RKO (cell line): ENCODE measurements around the gene LIMS2.

Experiments used
- DNase-seq: peaks from one replicate; pipeline ENCODE4 v3.0.0-alpha.2; 2016; ENCODE audit warnings: low spot score

Gene LIMS2

DNA sequence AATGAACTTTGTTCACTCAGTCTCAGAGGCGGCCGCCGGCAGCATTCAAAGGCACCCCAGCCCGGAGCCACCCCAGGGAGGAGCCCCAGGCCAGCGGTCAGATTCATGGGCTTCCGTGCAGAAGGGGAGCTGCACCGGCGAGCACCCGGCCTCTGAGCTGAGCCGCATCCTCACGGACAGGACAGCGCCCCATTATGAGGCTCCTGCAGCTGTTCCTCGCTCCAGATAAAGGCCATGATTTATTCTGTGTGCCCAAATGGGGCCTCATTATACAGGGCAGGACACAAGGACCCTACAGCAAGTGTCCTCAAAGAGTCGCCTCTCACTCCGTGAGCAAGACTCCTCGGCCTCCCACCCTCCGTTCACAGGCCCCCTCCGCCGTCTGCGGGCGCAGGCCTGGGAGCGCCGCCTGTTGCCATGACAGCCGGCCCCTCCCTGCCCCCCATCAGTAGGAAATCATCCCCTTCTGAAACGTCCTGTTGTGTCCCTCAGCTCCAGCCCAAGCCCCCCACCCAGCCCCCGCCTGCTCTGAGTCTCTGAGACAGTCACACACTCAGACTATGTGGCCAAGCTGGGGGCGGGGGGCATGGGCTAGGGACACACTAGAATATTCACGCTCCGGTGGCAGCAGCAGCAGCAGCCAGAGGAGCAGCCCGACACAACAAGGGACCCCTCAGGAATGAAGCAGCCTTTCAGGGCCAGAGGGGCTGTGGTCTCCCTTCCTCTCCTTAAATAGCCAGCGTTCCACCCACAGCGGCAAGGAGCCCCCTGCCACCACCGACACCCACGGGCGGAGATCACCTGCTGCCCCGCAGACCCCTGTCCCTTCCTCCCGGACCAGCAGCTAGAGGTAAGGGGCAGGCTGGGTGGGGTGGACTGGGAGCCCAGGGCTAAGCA is 29.7 kb downstream of the LIMS2 start, which contains the start of gene GPR17:
GPR17 (plus strand) TSS at position 759 of the 897 bp plus-strand sequence. CDS start 4,583 bp downstream, outside the sequence.
- no peak for DNase-seq

- DNase-seq, result no peak
These were observed 30.3 kb downstream of the LIMS2 start for GRCh38 chr2:127645026-127645394.

DNA sequence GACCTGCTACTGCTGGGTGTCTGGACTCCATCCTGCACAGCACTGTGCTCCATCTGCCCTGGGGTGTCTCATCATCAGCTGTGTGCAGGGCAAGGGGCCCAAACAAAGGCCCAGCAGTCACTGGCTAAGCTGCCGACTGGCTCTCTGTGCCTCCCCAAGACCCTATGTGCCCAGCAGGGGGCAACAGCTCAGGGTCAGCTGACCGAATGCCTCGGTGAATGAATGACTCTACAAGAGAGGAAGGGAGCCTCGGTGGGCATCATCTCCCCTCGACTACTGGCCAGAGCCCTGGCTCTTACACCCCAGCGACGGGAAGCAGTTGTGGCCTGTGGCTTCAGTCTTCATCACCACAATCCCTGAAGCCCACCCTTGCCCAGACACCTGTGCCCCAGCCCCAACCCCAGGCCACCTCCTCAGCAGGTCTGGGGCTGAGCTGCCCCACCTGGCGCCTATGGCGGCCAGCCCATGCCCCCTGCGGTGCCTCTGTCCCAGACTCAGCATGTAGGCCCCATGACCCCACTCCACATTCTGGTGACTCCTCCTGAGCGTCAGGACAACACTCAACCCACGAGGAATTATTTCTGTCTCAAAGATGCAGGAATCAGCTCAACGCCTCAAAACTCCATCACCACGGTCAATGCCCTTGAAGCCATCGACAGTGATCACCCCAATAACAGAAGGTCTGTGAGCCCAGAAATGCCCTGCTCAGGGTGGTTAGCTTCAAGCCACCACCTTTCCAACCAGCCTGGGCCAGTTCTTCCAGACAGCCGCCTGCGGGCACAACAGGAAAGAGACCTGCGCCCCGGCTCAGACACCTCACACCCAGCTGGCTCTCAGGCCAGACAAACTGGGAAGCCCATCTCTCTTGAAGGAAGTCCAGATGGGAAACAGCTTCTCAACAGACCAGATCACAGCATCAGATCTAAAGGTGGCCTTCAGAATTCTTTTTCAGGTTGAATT is 31.0 kb downstream of the LIMS2 start:
- no peak for DNase-seq

DNA sequence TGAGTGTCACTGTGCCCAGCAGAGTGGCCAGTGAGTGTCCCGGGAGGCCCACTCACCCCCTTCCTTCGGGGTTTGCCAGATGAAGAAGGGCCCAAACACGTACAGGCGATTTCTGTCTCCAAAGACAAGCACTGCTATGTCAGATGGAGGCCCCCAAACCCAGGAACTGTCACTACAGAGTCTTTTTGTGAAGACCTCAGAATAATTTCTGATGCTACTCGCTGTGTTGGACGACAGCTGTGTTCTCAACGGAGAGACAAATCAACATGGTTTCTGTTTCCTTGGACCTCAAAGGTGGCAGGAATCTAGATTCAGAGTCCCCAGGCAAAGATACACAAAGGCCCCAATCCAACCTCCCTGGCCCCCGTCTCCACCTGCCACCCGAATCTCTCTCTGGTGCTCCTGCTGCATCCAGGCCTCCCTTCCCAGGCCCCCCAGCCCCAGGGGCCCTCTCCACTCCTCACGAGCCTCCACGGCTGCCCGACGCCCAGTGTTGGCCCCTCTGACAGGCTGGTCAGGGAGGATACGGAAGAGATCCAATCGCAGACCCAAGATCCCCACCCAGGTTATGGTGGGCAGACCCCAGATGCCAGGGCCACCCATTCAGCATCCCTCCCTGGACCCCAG is 31.8 kb downstream of the LIMS2 start:
- DNase-seq, result no peak

DNA sequence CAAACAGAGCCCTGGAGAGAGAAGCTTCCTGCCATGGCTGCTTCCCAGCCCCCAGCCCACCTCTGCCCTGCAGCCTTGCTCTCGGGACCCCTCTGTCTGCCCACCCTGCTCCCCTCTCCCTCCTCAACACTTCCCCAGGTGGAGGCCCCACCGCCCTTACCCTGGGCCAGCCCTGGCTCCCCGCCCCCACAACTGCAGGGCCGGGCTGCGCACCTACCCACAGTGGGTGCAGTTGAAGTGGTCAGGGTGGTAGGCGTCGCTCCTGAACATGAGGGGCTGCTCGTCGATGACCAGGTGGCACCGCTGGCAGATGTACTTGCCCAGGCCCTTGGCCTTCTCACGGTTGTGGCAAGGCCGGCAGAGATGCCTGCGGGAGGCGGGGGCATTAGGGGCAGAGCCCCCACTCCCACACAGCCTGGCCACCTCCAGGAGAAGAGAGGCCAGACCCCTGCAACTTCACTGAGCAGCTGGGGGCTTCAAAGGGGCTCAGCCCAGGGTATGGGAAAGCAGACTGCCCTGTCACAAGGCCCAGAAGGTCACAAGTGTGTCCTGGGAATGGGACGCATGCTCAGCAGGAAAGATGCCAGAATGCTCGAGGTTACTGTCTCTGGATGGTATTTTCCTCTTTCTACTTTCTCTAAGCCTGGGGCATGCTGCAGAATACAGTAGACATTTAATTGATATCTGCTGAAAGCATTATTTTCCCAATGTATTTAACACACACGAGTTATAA is 32.5 kb downstream of the LIMS2 start:
- DNase-seq, result no peak

DNA sequence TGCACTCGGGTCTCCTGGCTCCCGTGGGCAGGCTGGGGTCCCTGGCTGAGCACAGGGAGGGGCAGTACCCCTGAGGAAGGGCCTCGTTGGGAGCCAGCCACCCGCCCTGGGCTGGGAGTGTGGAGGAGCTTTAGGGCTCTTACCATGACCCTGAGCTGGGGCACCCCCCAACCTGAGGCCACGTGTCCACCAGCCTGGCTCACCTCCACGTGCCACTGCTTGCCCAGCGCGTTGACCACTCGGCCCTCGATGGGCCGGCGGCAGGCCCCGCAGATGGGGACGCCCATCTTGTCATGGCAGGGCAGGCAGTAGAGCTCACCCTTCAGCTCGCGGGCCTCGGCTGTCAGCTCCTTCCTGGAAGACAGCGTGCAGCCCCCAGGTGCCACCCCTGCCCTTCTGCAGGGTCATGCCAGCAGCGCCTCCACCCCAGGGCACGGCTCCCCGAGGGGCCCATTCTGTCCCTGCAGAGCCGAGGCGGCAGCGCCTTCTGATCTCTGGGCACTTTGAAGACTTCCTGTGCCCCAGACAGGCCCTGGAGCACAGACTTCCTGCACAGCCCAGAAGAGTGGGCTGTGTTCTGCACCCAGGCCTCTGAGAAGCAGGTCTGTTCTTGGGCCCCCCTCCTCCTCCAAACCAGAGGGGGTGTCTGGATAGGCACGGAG is 33.4 kb downstream of the LIMS2 start:
- DNase-seq, result no peak

DNA sequence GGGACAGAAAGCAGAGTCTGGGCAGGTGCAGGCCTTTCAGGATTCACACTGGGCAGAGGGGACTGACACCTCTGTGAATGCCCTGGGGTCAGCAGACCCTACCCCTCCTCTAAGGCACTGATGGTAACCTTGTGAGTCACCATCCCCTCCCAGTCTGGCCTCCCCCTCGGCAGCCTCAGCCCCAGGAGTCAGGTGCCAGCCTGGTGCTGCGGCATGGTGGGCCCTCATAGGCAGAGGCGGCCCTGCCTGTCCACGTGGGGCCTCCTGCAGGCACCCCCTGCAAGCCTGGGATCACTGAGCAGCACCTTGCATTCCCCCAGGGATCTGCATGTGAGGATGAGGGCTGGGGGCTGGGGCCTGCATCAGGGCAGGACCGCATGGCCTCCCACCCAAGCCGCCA is 34.2 kb downstream of the LIMS2 start:
- DNase-seq, result no peak

GRCh38 chr2:127640082-127641072 is 35.0 kb downstream of the LIMS2 start:
- DNase-seq, result no peak

DNA sequence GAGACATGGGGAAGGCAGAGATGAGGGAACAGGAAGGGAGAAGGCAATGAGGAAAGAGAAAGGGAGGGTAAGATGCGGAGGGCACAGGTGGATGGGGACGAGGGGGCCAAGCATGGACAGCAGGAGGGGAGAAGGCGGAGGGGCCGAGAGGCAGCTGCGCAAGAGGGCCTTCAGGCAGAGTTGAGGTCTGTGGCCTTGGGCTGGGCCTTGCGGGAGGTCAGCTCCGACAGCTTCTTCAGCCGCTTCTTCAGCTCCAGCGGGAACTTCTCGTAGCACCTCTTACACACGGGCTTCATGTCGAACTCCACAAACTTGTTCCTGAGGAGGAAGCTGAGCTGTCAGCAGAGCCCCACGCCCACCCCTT is 36.2 kb downstream of the LIMS2 start:
- DNase-seq, result no peak

DNA sequence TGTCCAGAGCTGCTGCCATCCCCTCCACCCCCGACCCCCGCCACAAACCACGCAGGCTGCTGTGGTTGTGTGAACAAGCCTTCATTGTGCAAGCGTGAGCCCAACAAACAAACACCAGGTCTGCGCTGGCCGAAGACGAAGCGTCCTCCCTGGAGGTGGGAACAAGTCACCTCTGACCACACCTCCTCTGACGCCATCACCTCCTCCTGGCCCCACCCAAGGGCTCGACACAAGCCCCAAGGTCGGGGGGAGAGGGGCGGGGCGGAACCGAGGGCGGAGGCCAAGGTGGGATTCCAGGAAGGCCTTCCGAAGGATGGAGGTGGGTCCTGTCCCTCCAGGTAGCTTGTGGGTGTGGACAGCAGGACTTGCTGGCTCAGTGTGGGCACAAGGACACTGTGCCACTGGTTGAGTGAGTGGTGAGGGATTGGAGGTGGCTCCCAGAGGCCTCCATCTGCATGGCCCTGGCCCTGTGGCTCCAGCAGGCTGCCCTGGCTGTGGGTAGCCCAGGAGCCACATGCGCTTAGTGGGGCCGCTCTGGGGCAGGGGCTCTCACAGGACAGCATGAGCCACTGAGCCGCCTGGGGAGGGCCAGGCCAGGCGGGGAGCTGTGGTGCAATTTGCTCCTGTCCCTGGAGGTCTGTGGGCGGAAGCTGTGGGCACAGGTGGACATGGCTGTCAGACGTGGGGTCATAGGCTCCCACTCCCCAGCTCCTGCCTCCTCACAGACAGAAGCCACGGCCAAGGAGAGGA is 36.8 kb downstream of the LIMS2 start:
- no peak for DNase-seq

DNA sequence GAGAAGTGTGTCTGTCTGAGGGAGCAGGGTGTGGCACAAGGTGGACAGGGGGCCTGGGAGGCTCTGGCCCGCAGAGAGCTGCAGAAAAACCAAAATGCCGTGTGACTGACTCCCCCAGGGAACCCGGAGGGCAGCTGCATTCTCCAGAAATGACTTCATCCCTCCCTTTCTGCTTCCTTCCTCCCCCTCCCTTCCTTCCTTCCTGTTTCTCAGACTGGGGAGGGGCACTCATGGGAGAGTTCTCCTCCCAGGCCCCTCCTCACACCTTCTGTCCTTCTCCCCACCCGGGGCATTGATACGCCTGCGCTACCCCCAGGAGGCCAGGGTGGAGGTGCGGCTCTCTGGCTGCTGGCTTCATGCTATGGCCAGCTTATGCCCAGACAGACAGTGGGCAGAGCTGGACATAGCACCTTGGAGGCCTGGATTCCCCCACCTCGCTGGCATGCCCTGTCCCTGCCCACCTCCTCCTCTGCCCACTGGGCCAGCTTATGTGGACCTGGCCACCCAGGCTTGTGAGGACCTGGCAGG is 37.5 kb downstream of the LIMS2 start:
- DNase-seq, result peak; percentile 38

GRCh38 chr2:127637236-127637630 is 38.1 kb downstream of the LIMS2 start:
- DNase-seq, result no peak

- DNase-seq, result no peak
These were observed 38.8 kb downstream of the LIMS2 start for GRCh38 chr2:127636248-127637235.

GRCh38 chr2:127635380-127636237 is 39.7 kb downstream of the LIMS2 start:
- no peak for DNase-seq

DNA sequence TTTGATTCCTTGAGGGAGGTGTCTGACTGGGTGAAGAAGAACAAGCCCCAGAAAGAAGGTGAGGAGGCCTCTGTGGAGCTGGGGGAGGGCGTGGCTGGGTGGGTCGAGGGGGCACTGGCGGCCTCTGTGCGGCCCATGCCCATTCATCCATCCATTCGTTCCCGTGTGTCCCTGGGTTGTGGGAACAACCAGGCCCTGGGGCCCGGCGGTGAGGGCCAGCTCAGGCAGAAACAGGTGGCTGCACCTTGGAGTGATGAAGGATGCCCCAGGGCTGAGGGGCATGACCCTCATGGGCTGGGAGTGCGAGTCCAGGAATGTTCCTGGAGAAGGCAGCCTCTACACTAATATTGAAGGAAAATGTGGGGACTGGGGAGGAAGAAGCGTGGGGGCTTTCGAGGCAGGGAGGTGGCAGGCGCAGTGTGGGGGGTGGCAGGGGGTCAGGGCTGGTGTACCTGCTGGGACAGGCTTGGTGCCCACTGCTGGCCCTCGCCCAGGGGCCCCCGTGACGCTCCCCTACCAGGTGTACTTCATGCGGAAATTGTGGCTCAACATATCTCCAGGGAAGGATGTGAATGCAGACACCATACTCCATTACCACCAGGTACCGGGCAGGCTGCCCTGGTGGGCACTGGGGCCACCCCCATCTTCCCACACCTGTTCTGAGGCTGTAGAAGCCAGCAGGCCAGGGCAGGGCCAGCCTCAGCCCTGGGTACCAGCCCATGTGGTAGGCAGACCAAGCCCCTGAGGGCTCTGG is 40.5 kb downstream of the LIMS2 start:
- no peak for DNase-seq

- no peak for DNase-seq
These were observed 41.2 kb downstream of the LIMS2 start for GRCh38 chr2:127634066-127634617.
